HG03571 (cell line): Measurements from ENCODE around the gene DUOX2.
"Not testable (repeated sequence)": the region's sequence is repeated elsewhere in the genome, so short reads cannot be mapped to it uniquely, and the experiment has no call there.

Source experiments
- ATAC-seq: cut with Tn5 transposase; IDR thresholded peaks from one replicate; pipeline ENCODE4 v1.9.1; 2021; ENCODE audit not compliant: unreplicated experiment

Gene DUOX2

DNA sequence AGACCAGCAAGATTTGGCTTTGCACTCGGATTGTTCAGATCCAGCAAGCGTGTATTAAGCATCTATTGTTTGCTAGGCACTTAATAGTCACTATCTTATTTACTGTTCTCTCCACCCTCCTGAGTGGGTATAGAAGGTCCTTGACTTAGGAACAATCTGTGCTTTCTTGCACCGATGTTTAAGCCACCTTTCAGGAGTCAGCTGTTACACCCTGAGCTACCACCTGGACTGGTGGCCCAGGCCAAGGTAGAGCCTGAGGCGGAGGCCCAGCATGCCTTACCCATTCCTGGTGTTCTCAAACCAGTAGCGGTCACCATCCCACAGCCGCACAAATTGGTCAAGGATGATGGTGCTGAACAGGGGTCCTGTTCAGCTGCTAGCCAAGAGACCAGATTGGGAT lies 25.8 kb upstream of the DUOX2 start:
- ATAC-seq = no peak

DNA sequence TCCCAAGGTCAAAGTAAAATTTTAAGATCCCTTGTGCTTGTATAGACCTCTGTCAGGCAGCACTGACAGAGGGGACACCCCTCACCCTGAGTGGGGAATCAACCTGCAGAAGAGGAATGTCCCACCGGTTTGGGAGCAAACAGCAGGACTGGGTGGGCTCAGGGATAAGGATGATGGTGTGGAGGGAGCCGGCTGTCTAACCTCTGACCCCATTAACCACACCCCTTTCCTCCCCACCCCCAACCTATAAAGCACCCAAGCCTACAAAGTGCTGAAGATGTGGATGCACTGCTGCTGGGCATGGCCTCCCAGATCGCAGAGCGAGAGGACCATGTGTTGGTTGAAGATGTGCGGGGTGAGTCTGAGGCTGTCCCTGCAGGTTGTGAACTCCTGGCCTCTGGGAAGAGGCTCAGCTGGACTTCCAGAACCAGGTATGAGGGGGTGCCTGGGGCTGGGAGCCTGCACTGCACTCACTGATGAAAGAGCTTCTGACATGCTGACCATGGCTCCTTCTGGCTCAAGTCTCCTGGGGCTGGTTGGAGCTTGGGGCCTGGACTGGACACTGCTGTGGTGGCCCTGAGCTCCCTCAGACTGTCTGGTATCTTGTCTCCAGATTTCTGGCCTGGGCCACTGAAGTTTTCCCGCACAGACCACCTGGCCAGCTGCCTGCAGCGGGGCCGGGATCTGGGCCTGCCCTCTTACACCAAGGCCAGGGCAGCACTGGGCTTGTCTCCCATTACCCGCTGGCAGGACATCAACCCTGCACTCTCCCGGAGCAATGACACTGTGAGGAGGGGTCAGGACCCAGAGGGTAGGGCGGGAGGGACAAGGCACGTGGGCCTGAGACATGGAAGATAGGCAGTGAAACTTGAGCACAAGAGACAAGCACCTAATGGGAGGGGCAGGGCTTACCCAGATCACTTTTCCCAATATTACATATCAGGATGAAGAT lies 25.1 kb upstream of the DUOX2 start:
- ATAC-seq = no peak

DNA sequence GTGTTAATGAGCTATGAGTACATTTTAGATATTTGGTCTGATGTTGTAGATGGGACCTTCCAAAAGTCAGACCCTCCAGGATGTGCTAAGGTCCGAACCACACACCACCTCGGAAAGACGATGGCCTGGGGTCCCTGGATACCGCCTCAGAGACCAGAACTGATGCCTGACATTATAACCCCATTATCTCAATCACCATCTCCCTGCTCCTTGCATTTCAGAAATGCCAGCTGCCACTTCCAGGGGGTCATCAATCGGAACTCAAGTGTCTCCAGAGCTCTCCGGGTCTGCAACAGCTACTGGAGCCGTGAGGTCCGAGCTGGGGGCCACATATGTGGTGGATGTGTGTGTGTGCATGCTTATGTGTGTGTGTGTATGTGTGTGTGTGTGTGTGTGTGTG lies 23.7 kb upstream of the DUOX2 start:
- ATAC-seq = no peak

DNA sequence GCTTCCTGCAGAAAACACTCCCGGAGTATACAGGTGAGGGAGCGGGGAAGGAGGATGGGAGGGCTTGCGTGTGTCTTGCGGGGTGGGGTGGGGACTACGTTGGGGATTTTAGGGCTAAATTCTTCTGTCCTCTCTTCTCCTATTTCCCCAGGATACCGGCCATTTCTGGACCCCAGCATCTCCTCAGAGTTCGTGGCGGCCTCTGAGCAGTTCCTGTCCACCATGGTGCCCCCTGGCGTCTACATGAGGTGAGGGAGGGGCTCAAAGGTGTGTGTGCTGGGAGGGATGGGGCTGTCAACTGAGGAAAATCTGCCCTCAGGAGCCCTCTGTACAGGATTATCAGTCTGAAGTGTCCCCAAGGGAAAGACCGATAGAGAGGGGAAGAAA lies 22.4 kb upstream of the DUOX2 start:
- ATAC-seq = no peak

DNA sequence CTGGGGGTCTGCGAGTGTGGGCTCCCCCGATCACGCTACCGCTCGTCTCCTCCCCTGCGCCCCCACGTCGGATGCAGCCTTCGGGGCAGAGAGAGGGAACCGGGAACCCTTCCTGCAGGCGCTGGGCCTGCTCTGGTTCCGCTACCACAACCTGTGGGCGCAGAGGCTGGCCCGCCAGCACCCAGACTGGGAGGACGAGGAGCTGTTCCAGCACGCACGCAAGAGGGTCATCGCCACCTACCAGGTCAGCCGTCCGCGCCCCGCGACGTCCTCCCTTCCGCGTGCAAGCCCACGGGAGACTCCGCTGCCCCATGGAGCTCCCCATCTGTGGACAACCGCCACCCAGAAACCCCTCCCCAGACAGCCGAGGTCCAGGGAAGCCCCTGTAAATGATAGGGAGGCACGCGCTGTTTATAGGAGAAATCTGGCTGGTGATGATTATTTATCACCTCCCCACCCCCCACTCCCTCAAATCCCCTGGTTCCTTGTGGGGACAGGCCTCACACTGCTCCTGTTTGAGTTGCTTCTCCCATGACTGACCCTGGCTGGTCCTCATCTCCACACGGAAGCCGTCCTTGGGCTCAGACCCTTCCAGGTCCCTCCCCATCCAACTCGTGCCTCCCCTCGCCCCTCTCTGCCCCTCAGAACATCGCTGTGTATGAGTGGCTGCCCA lies 21.9 kb upstream of the DUOX2 start:
- ATAC-seq = not testable (repeated sequence)

DNA sequence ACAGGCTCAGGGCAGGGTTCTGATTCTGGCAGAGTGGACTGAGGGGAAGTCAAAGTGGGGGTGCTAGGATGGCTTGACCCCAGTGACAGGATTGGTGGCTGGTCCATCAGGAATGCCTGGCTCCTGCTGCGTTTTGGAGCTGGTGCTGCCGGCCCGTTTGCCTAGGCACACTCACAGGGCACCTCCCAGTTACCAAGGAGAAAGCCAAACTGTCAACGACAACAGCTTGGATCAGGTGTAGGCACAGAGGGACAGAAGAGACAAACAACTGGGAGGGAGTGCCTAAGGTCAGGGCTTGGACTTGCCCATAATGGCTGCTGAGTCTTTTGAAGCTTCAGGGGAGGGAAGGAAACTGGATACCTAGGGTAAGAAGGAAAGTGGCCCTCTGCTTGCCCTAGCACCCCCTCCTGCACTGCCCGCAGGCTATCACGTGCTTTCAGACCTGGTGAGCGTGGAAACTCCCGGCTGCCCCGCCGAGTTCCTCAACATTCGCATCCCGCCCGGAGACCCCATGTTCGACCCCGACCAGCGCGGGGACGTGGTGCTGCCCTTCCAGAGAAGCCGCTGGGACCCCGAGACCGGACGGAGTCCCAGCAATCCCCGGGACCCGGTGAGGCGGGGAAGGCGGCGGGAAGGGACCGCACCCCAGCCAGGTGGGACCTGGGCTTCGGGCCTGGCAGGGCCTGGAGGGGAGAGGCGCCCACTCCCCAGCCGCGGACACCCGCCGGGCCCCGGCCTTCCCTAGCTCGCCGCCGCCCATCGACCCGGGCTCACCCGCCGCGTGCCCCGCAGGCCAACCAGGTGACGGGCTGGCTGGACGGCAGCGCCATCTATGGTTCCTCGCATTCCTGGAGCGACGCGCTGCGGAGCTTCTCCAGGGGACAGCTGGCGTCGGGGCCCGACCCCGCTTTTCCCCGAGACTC lies 21.0 kb upstream of the DUOX2 start:
- ATAC-seq = no peak

DNA sequence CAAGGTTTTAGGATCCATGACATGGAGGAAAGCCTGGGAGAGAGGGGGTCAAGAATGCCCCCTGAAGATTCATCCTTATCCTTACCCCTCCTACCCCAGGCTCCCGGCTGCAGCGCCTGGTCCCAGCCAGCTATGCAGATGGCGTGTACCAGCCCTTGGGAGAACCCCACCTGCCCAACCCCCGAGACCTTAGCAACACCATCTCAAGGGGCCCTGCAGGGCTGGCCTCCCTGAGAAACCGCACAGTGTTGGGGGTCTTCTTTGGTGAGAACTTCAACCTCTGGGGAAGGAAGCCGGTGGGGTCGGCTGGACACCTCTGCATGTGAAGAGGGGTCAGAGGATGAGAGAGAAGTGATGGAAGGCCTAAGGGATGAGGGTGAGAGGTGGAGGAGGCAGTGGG lies 20.1 kb upstream of the DUOX2 start:
- no peak for ATAC-seq

DNA sequence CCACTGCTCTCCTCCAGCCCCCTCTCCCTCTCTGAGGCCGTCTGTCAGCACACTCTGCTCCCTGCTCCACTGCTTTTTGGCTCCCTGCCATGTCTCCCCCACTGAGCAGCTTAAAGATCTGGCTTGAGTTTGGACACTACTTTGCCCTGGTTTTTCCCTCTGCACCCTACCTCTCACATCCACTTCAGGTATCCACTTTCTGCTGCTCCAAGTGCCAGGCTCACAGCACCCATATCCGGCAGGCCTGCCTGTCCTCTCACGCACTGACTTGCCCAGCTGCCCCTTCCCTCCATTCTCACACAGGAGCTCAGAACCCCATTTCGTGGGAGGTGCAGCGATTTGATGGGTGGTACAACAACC lies 19.6 kb upstream of the DUOX2 start:
- no peak for ATAC-seq

DNA sequence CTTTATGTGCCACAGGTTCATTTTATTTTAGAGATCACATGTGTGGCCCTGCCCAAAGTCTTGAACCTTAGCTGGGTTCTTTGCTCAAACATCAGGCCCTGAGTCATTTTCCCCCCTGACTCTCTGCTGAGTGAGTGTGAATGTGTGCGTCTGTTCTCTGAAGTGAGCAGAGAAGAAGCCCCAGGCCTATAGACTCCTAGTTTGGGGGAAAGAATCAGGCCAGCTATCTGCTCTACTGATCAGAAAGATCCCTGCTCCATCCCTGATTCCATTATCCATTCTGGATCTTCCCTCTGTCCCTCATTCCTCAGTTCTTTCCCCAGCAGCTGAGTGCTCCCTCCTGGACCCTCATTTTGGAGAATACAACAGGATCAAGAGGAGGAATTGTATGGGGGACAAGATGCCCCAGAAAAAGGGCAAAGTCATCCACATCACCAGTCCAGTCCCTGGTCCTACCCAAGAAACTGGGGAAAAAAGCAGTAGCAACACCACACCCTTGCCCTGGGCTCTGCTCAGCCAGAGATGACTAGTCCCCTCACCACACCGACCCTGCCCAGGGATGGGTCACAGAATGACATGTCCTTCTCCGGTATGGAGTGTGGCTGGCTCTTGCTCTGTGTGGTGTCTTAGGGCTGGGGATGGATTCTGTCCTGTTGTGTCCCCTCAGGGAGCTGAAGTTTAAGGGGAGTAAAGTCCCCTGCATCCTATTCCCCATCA lies 19.0 kb upstream of the DUOX2 start:
- no peak for ATAC-seq

DNA sequence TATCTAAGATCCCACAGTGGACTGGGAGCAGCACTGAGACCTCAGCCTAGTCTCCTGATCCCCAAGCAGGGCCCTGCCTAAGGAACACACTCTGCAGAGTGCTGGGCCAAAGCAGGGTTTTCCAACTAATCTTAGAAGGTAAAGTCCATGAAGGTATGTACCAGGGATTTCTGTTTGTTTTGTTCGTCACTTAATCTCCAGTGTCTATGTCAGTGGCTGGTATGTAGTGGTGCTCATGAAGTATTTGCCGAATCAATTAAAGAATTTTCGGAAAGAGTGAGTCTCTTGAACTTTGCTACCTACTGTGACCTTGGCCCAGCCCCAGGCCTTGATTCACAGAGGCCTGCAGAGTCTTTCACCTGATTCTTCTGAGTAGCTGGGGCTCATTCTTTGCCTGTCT lies 17.5 kb upstream of the DUOX2 start:
- ATAC-seq = no peak

DNA sequence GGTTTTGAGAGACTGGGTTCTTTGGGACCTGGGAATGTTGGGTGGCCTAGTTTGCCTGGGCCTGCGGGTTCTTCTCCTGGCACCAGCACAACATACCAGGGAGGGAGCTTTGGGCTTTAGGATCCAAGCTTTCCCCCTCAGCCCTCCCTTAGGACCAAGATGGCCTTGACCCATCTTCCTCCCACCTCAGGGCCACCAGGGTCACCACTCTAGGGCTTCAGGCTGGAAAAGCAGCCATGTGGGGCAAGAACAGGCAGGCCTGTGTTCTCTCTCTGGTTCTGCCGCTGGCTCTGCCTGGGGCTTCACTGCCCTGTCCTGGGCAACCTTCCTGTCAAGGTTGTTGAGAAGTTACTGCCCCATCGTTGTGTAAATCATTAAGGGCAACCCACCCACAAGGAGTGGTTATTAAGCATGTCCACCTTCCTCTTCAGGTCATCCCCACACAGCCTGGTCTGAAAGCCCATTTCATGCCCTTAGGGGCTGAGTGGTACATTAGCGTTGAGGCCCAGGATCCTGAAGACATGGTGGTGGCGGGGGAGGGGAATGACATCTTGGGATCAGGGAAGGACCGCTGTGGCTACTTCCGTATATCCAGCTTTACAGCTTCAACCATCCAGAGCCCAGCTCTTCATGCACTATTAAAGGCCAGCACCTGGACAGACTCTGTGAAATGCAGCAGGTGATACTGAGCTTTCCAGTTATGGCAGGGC lies 16.5 kb upstream of the DUOX2 start:
- no peak for ATAC-seq

DNA sequence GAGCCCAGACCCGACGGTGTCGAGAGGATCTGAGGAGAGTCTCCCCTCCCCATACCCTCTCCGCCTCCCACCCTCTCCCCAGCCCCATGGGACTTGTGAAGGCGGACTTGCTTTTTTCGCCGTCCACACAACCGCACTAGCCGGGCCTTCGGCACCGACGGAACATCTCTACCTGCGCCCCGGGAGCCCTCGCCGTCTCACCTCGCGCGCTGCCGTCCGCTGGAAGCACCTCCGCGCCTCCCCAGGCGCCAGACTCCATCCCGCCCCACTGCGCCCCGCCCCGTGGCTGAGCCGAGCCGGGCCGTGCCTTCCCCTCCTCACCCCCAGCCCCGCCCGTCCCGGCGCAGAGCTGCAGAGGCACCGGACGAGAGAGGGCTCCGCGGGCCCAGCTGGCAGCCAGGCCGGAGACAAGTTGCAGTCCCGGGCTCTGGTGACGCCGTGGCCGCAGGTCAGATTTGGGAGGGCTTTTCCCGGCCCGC lies 15.7 kb upstream of the DUOX2 start, which contains the start of the genes DUOX1 and DUOXA1:
Gene DUOX1, plus strand, starts transcription at position 344 of the 479 bp plus-strand sequence. CDS start 1,973 bp downstream, outside the sequence.
Gene DUOXA1, minus strand, starts transcription at position 229 of the 479 bp plus-strand sequence. CDS start 6,865 bp downstream, outside the sequence.
- no peak for ATAC-seq

DNA sequence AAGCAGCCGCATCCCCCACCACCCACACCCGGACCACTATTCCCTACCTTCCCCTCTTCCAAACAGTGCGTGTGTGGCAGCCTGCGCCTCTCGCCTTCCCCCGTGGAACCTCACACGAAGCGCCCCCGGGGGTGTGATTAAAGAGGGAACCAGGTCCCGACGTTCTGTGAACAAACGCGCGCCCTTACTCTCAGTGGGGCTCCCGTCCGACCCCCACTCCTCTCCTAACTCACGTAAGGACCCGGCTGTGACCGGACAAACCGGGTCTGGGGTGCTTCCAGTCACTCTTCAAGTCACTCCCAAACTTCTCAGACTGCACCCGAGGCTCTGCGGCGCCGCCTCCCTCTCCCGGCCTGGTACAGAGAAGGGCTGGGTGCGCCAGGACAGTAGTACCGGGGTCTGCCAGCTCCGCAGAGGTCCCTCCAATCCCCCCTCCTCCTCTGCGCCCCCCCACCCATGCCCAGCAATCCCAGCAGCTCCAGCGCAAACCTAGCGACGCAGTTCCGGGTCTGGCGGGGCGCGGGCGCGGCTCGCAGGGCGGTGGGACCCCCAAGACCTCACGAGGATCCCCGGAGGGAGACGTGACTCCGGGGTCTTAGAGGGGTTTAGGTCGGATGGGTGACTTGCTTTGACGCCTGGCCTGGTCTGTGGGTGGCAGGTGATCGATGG lies 15.1 kb upstream of the DUOX2 start:
- no peak for ATAC-seq

DNA sequence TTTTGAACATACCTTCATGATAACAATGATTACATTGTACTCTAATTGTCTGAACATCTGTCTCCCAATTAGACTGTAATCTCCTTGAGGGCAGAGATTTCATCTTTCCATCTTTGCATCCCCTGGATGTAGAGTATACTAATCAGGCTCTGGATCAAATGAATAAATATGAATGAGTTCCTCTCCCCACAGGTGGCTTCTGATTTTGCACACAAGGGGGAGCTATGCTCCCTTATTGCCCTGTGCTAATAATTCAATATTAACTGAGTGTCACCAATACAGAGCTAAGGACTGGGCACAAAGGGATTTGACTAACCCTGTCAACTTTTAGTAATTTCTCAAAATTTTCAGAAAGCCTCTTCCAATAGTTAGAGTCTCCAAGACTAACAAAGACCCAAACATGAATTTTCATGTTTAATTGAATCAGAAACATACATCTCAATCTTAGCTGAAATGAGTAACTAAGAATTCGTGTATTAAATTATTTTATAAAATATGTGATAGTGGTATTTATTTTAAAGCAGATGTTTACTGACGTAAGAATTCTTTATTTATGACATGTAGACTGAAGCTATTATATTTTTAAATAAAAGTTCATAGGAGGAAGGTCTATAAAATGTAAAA lies 12.7 kb upstream of the DUOX2 start:
- no peak for ATAC-seq

DNA sequence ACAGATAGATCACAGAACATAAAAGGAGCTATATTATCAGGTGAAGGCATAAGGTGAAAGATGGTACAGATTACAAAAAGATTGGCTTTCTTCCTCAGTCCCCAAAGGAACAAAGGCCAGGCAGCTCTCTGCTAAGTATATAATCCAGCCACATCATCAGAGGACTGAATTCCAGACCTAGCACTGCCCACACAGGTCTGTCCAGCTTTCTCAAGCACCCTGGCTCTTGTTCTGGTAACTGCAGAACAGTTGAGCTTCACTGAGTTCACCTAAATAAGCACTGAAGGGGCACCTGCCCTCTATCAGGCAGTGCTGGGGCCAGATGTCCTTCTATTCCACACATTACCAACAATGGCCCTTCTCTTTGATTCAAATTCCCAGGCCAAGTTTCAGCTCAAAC lies 9.4 kb upstream of the DUOX2 start:
- no peak for ATAC-seq

DNA sequence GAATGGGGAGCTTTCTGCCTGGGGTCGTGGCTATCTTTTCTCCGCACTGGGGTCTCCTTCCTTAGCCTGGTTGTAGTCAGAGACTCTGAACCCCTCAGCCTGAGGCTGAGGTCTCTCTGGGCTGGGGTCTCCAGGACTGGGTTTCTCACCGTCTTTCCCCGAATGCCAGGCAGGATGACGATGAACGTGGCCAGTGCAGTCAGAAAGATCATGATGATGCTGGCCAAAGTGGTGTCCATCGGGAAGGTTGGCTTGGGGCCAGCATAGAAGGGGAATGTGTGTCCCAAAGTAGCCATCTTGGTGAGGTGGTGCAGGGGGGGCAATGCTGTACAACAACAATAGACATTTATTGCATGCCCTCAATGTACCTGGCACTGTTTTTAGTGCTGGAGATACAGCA lies 8.7 kb upstream of the DUOX2 start:
- no peak for ATAC-seq

DNA sequence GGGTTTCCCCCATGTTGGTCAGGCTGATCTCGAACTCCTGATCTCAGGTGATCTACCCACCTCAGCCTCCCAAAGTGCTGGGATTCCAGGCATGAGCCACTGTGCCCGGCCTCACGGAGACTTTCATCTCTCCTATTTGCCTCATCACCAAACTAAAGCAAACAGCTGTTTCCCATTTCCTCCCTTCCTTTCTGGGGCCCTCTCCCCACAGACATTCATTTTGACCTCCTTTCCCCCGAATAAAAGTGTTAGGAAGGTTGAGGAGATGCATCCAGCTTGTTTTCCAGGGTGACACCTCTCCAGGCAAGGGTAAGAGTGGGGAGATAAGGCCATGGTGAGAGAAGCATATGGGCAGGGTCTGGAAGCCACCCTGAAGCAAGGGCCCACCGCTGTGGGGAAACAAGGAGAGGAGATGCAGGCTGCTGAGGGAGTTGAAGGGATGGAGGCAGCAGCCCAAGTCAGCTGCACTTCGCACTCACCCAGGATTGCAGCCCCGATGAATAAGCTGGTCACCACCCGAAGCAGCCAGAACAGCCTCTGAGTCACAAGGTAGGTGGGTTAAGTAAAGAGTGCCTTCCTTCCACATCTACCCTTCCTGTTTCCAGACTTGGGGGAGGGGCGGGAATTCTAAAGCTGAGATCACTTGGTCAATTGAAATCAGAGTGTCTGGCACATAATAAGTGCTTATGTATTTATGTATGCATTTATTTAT lies 7.9 kb upstream of the DUOX2 start:
- no peak for ATAC-seq

DNA sequence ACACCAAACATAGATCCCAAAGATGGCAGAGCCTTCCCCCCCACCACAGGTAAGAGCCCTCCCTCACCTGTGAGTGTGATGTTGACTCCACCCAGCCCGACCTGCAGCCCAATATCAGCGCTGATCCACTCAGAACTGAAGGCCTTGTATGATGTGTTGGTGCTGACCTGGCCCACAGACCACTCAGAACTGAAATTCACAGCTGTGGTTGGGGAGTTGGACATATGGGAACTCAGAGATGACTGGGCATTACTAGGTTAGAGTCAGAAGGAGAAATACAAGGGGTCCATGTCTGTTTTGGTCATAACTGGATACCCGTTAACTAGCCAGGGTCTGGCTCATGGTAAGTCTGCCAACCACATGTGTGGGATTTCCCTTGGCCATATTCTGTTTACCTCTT lies 7.0 kb upstream of the DUOX2 start:
- ATAC-seq = no peak
